Nephron (organoid): ENCODE data around the gene ITGB6.

Experiments
- H3K27ac Mint-ChIP-seq, 3 experiments: 2 replicates each; pipeline ENCODE4 v1.8.0; 2020; ENCODE audit warnings: mixed read lengths in 3 of 3, mild to moderate bottlenecking in 2 of 3, moderate library complexity in 1 of 3
- H3K27me3 Mint-ChIP-seq: 2 replicates; pipeline ENCODE4 v1.8.0; 2021; ENCODE audit warnings: low read depth, mild to moderate bottlenecking, moderate library complexity, mixed read lengths
- H3K36me3 Mint-ChIP-seq: 2 replicates; pipeline ENCODE4 v1.8.0; 2020; ENCODE audit warnings: low read depth, mixed read lengths
- H3K4me1 Mint-ChIP-seq: 2 replicates; pipeline ENCODE4 v1.8.0; 2020; ENCODE audit warnings: mixed read lengths
- H3K4me3 Mint-ChIP-seq, 3 experiments: 2 replicates each; pipeline ENCODE4 v1.8.0; 2020; ENCODE audit warnings: mild to moderate bottlenecking in 3 of 3, mixed read lengths in 3 of 3, moderate library complexity in 2 of 3
- H3K9me3 Mint-ChIP-seq: 2 replicates; pipeline ENCODE4 v1.8.0; 2020; ENCODE audit warnings: mixed read lengths
- CTCF ChIP-seq, 3 experiments: fragments of 200-600 bp; sonication (generic); IDR thresholded peaks; one replicate each; pipeline ENCODE4 v1.5.0; 2021; ENCODE audit warnings: antibody characterized with exemption in 3 of 3; ENCODE audit not compliant: unreplicated experiment in 3 of 3

ITGB6 gene

GRCh38 chr2:160174322-160174721, 25.8 kb downstream of the ITGB6 start:
- Mint-ChIP-seq H3K9me3 (no peaks in the 10 kb centered on the region), H3K27me3 (no peaks in the 10 kb centered on the region), H3K4me1 (peaks cover 6% of the 10 kb centered on the region), H3K36me3 (peaks cover 7% of the 10 kb centered on the region), H3K27ac (peak overlapping the region in 2 of 3 experiments; percentile 13 to 32), H3K4me3 (no peak overlapping the region)
- no peak for TF ChIP-seq CTCF (IDR thresholded peaks at IDR 0.05; ENCODE audit: unreplicated experiment in 3 of 3)

- peaks cover 7% of the 10 kb centered on the region for H3K36me3 Mint-ChIP-seq
- H3K9me3 Mint-ChIP-seq, result no peaks in the 10 kb centered on the region
- H3K27me3 Mint-ChIP-seq, result no peaks in the 10 kb centered on the region
- H3K4me3 Mint-ChIP-seq, result no peak overlapping the region
- H3K4me1 Mint-ChIP-seq, result peaks cover 46% of the 10 kb centered on the region
- no peak for TF ChIP-seq CTCF (IDR thresholded peaks at IDR 0.05; ENCODE audit: unreplicated experiment in 3 of 3)
- peak overlapping the region; percentile 10 to 93 (median 40) for H3K27ac Mint-ChIP-seq
Measured at GRCh38 chr2:160169988-160170387, 30.1 kb downstream of the ITGB6 start.

GRCh38 chr2:160169471-160169870, 30.6 kb downstream of the ITGB6 start:
- Mint-ChIP-seq H3K27ac (peak overlapping the region; percentile 40 to 93 (median 74)), H3K4me1 (peaks cover 51% of the 10 kb centered on the region), H3K4me3 (no peak overlapping the region), H3K36me3 (peaks cover 7% of the 10 kb centered on the region), H3K27me3 (no peaks in the 10 kb centered on the region), H3K9me3 (no peaks in the 10 kb centered on the region)
- TF ChIP-seq CTCF (IDR thresholded peaks at IDR 0.05; ENCODE audit: unreplicated experiment in 3 of 3), result no peak

GRCh38 chr2:160168878-160169277, 31.2 kb downstream of the ITGB6 start:
- no peak overlapping the region for H3K4me3 Mint-ChIP-seq
- no peaks in the 10 kb centered on the region for H3K9me3 Mint-ChIP-seq
- H3K4me1 Mint-ChIP-seq, result peaks cover 51% of the 10 kb centered on the region

GRCh38 chr2:160167089-160167740, 32.9 kb downstream of the ITGB6 start:
- H3K27me3 Mint-ChIP-seq, result no peaks in the 10 kb centered on the region
- H3K36me3 Mint-ChIP-seq, result peaks cover 4% of the 10 kb centered on the region
- H3K4me3 Mint-ChIP-seq, result no peak overlapping the region
- H3K9me3 Mint-ChIP-seq, result no peaks in the 10 kb centered on the region
- H3K27ac Mint-ChIP-seq, result peak overlapping the region; percentile 89 to 93 (median 91)
- peaks cover 45% of the 10 kb centered on the region for H3K4me1 Mint-ChIP-seq
- no peak for TF ChIP-seq CTCF (IDR thresholded peaks at IDR 0.05; ENCODE audit: unreplicated experiment in 3 of 3)

More at GRCh38 chr2:160168878-160169277, 31.2 kb downstream of the ITGB6 start:
- peak overlapping the region; percentile 74 to 93 (median 79) for H3K27ac Mint-ChIP-seq
- H3K36me3 Mint-ChIP-seq, result peaks cover 7% of the 10 kb centered on the region
- no peaks in the 10 kb centered on the region for H3K27me3 Mint-ChIP-seq
- TF ChIP-seq CTCF (IDR thresholded peaks at IDR 0.05; ENCODE audit: unreplicated experiment in 3 of 3), result no peak

DNA sequence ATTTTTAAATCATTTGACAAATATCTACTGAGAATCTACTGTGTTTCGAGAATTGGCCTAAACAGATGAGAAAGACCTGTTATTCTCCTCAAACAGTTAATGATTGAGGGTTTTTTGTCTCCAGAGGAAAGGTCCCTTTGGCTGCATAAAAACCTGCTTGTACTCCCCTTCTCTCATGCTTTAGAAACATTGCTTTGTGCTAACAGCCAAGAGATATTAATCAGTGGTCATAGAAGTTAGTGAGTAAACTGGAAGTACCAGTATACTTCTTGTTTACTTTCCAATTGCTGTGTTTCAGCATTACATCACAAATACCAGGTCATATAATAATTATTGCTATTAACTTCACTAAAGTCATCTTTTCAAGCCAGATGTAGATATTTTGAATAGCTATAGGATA, 34.1 kb downstream of the ITGB6 start:
- no peak for TF ChIP-seq CTCF (IDR thresholded peaks at IDR 0.05; ENCODE audit: unreplicated experiment in 3 of 3)
- H3K27ac Mint-ChIP-seq, result peak overlapping the region; percentile 89 to 93 (median 91)
- H3K9me3 Mint-ChIP-seq, result no peaks in the 10 kb centered on the region
- peaks cover 45% of the 10 kb centered on the region for H3K4me1 Mint-ChIP-seq
- no peaks in the 10 kb centered on the region for H3K27me3 Mint-ChIP-seq
- peak overlapping the region in 1 of 3 experiments; percentile 3 for H3K4me3 Mint-ChIP-seq
- H3K36me3 Mint-ChIP-seq, result no peaks in the 10 kb centered on the region
